ENCODE results near the gene KHSRP. TPM values are rescaled to one million over a fixed set of nuclear protein-coding genes. Genes with fewer than 3 reads are reported as not detected.

KHSRP gene
- total and polyA plus RNA-seq, 11 donors: 53.9 to 122 (median 89.3) TPM

DNA sequence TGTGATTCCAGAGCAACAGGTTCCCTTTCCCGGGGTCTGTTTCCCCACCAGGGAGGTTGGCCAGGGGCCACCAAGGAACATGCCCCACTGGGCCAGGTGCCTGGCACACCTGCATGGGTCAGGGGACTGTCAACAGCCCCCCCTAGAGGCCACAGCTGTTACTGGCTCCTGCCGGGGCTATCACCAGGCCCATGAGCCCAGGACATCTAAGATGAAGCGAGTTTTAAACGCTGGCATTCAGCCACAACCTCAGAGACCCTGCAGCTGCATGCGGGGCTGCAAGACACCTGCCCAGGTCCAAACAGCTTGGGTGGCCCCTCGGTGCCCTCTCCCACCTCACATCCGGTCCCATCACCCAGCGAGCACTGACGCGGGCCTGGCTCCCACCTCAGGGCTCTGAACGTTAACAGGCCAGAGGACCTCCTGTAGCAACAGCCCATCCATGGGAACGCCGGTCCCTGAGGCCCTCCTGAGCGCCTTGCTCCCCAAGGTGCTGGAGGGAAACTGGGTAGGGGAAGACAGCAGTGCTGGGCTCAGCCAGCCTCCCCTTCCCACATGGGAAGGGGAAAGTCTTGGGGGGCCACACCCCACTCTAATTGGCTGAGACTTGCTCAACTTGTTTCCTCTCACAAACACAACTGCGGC, 12.0 kb downstream of the KHSRP start:
- no peaks in the 10 kb centered on the region for H3K9me3 ChIP-seq
- H3K4me1 ChIP-seq: peaks cover 0 to 12% (median 1%) of the 10 kb centered on the region in 12 donors
- H3K27me3 ChIP-seq: no peaks in the 10 kb centered on the region
- peak; percentile 23 to 65 (median 49) for TF ChIP-seq CTCF (IDR thresholded peaks at IDR 0.05)
- TF ChIP-seq POLR2A (IDR thresholded peaks at IDR 0.05): no peak
- intact Hi-C loops (cut with DNase I): loop anchor here in 1 of 10 donors (10.0 kb wide), 1 partner anchor 208 kb away; no protein-coding TSS in a partner anchor
- no peak for DNase-seq
- WGBS, 4 donors: 39 to 68% (median 48%) methylated on average over 9 to 15 of the region's 15 CpGs
- ATAC-seq: peak; percentile 26 to 37 (median 32)
- peak overlapping the region in 3 of 12 donors; percentile 33 to 39 (median 39) for H3K27ac ChIP-seq
- H3K4me3 ChIP-seq: no peak overlapping the region
- peaks cover 0 to 44% (median 40%) of the 10 kb centered on the region in 9 donors for H3K36me3 ChIP-seq

DNA sequence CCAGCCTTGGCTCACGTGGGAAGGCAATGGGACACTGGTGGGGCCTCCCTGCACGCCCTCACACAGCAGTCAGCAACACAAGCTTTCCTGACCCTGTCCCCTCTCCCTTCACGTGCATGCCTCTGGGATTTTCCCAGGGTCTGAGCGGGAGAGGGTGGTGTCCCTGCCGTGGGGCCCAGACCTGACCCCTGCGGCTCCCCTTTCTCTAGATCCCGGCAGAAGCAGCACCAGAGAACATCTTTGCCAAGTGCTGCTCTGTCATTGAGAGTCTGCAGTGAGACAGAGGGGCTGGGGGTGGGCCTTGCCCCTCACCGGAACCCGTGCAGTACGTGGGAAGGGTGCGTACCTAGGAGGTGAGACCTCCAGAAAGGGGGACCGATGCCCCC, 12.6 kb downstream of the KHSRP start:
- peaks cover 0 to 39% (median 35%) of the 10 kb centered on the region in 9 donors for H3K36me3 ChIP-seq
- no peaks in the 10 kb centered on the region for H3K9me3 ChIP-seq
- intact Hi-C loops (cut with DNase I): loop anchor here in 1 of 10 donors (10.0 kb wide), 1 partner anchor 207 kb away; no protein-coding TSS in a partner anchor
- peaks cover 0 to 12% (median 1%) of the 10 kb centered on the region in 12 donors for H3K4me1 ChIP-seq
- no peaks in the 10 kb centered on the region for H3K27me3 ChIP-seq
- DNase-seq (no peak), ATAC-seq (peak in 2 of 4 donors; percentile 6 to 7)
- no peak overlapping the region for H3K4me3 ChIP-seq
- WGBS, 4 donors: 64 to 70% (median 69%) methylated on average over 6 to 12 of the region's 12 CpGs
- TF ChIP-seq CTCF (IDR thresholded peaks at IDR 0.05): no peak
- TF ChIP-seq POLR2A (IDR thresholded peaks at IDR 0.05): no peak
- no peak overlapping the region for H3K27ac ChIP-seq

GRCh38 chr19:6409346-6409745, 15.3 kb downstream of the KHSRP start:
- intact Hi-C loops (cut with DNase I): no loop called here
- ATAC-seq (no peak), DNase-seq (no peak)
- Histone ChIP-seq H3K36me3 (peaks cover 0 to 12% (median 8%) of the 10 kb centered on the region in 9 donors), H3K27ac (no peak overlapping the region), H3K9me3 (no peaks in the 10 kb centered on the region), H3K27me3 (no peaks in the 10 kb centered on the region), H3K4me3 (no peak overlapping the region), H3K4me1 (peaks cover 0 to 12% (median 1%) of the 10 kb centered on the region in 12 donors)
- TF ChIP-seq CTCF (IDR thresholded peaks at IDR 0.05) (no peak), POLR2A (IDR thresholded peaks at IDR 0.05) (no peak)
- WGBS, 4 donors: 87 to 95% (median 93%) methylated on average over 6 of the region's 6 CpGs

DNA sequence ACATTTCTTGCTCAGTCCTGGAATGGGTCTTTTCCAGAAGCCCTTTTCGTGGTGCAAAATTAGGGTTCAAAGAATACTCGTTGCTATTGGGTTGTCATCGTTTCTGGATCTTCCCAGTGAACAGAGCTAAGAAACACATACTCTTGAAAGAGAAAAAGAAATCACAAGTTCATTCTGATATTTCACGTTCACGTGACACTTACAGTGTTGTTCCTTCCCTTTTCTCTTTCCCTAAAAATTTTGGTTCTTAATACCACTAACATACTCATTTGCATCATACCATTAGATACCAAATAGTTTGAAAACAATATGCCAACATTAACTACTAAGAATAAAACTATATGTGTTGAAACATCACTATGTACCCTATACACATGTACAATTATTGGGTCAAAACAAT, 18.2 kb downstream of the KHSRP start:
- Histone ChIP-seq H3K27me3 (no peaks in the 10 kb centered on the region), H3K9me3 (no peaks in the 10 kb centered on the region), H3K36me3 (no peaks in the 10 kb centered on the region), H3K4me3 (no peak overlapping the region), H3K27ac (no peak overlapping the region), H3K4me1 (no peaks in the 10 kb centered on the region)
- TF ChIP-seq CTCF (IDR thresholded peaks at IDR 0.05): no peak
- TF ChIP-seq POLR2A (IDR thresholded peaks at IDR 0.05): no peak
- intact Hi-C loops (cut with DNase I): no loop called here
- DNase-seq (no peak), ATAC-seq (no peak)
- 83 to 86% (median 83%) methylated on average over 5 of the region's 5 CpGs for WGBS, 4 donors
